ENCODE results near the gene TMEM132E.

Gene TMEM132E

GRCh38 chr17:34570506-34570905, 8.9 kb upstream of the TMEM132E start:
- DNase-seq (ENCODE audit: low spot score) = no peak

- DNase-seq (ENCODE audit: low spot score) = no peak
Measured at GRCh38 chr17:34571428-34572130, 7.8 kb upstream of the TMEM132E start.

GRCh38 chr17:34572483-34572882, 6.9 kb upstream of the TMEM132E start:
- no peak for DNase-seq (ENCODE audit: low spot score)

GRCh38 chr17:34575182-34575581, 4.2 kb upstream of the TMEM132E start:
- DNase-seq (ENCODE audit: low spot score) = no peak

GRCh38 chr17:34578016-34578415, 1.4 kb upstream of the TMEM132E start:
- no peak for DNase-seq (ENCODE audit: low spot score)

GRCh38 chr17:34578656-34579016, 746 bp upstream of the TMEM132E start:
- no peak for DNase-seq (ENCODE audit: low spot score)

- no peak for DNase-seq (ENCODE audit: low spot score)
Measured at GRCh38 chr17:34579979-34580684, 750 bp downstream of the TMEM132E start.

- DNase-seq (ENCODE audit: low spot score) = no peak
Measured at GRCh38 chr17:34580685-34581445, 1.5 kb downstream of the TMEM132E start.

GRCh38 chr17:34581446-34582184, 2.2 kb downstream of the TMEM132E start:
- DNase-seq (ENCODE audit: low spot score) = no peak

- DNase-seq (ENCODE audit: low spot score) = no peak
Measured at GRCh38 chr17:34582185-34582900, 3.0 kb downstream of the TMEM132E start.

GRCh38 chr17:34582901-34583245, 3.5 kb downstream of the TMEM132E start:
- DNase-seq (ENCODE audit: low spot score) = no peak

- DNase-seq (ENCODE audit: low spot score) = no peak
Measured at GRCh38 chr17:34584805-34585416, 5.5 kb downstream of the TMEM132E start.

- no peak for DNase-seq (ENCODE audit: low spot score)
Measured at GRCh38 chr17:34586346-34586846, 7.0 kb downstream of the TMEM132E start.

GRCh38 chr17:34588266-34588665, 8.9 kb downstream of the TMEM132E start:
- no peak for DNase-seq (ENCODE audit: low spot score)

GRCh38 chr17:34589120-34589965, 10.0 kb downstream of the TMEM132E start:
- no peak for DNase-seq (ENCODE audit: low spot score)

GRCh38 chr17:34592002-34592401, 12.6 kb downstream of the TMEM132E start:
- no peak for DNase-seq (ENCODE audit: low spot score)

- DNase-seq (ENCODE audit: low spot score) = no peak
Measured at GRCh38 chr17:34596920-34597319, 17.5 kb downstream of the TMEM132E start.

- no peak for DNase-seq (ENCODE audit: low spot score)
Measured at GRCh38 chr17:34598161-34598776, 18.9 kb downstream of the TMEM132E start.

GRCh38 chr17:34601416-34601815, 22.0 kb downstream of the TMEM132E start:
- no peak for DNase-seq (ENCODE audit: low spot score)

- no peak for DNase-seq (ENCODE audit: low spot score)
Measured at GRCh38 chr17:34603974-34604373, 24.6 kb downstream of the TMEM132E start.
